ENCODE measurements around the gene CEP112. TPM values are rescaled to one million over a fixed set of nuclear protein-coding genes. Genes with fewer than 3 reads are reported as not detected.
A peak's percentile ranks its signal among the peaks of the same experiment; 100 is the strongest.

CEP112 gene
- total and polyA plus RNA-seq, 9 of the 15 experiments (the other 6 are each of a cell fraction or from before 2014, with no cell fraction given): 0.84 TPM; not detected in 8

DNA sequence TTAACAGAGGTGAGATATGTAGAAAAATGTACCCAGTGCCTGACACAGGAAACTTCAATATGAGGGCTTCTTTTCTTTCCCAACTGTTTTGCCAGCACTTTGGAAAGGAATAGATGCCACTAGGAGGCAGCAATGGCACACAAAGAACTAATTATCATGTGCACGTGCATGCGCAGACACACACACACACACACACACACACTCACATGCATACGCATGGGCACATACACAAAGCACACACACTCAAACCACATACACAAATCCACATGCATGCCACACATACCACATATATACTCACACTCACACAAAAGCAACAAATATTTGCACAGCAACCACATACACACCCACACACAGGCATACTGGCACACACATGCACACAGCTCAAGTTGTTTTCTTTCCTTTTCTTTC is 8.8 kb upstream of the CEP112 start (continued):
- TF ChIP-seq, protein P1, sequence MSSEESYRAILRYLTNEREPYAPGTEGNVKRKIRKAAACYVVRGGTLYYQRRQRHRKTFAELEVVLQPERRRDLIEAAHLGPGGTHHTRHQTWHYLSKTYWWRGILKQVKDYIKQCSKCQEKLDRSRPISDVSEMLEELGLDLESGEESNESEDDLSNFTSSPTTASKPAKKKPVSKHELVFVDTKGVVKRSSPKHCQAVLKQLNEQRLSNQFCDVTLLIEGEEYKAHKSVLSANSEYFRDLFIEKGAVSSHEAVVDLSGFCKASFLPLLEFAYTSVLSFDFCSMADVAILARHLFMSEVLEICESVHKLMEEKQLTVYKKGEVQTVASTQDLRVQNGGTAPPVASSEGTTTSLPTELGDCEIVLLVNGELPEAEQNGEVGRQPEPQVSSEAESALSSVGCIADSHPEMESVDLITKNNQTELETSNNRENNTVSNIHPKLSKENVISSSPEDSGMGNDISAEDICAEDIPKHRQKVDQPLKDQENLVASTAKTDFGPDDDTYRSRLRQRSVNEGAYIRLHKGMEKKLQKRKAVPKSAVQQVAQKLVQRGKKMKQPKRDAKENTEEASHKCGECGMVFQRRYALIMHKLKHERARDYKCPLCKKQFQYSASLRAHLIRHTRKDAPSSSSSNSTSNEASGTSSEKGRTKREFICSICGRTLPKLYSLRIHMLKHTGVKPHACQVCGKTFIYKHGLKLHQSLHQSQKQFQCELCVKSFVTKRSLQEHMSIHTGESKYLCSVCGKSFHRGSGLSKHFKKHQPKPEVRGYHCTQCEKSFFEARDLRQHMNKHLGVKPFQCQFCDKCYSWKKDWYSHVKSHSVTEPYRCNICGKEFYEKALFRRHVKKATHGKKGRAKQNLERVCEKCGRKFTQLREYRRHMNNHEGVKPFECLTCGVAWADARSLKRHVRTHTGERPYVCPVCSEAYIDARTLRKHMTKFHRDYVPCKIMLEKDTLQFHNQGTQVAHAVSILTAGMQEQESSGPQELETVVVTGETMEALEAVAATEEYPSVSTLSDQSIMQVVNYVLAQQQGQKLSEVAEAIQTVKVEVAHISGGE (CRISPR knock-in tag; IDR thresholded peaks at IDR 0.05): no peak
- no peak for TF ChIP-seq MXI1 (IDR thresholded peaks at IDR 0.05; ENCODE audit: low read depth, low read length)
- TF ChIP-seq, protein P2, sequence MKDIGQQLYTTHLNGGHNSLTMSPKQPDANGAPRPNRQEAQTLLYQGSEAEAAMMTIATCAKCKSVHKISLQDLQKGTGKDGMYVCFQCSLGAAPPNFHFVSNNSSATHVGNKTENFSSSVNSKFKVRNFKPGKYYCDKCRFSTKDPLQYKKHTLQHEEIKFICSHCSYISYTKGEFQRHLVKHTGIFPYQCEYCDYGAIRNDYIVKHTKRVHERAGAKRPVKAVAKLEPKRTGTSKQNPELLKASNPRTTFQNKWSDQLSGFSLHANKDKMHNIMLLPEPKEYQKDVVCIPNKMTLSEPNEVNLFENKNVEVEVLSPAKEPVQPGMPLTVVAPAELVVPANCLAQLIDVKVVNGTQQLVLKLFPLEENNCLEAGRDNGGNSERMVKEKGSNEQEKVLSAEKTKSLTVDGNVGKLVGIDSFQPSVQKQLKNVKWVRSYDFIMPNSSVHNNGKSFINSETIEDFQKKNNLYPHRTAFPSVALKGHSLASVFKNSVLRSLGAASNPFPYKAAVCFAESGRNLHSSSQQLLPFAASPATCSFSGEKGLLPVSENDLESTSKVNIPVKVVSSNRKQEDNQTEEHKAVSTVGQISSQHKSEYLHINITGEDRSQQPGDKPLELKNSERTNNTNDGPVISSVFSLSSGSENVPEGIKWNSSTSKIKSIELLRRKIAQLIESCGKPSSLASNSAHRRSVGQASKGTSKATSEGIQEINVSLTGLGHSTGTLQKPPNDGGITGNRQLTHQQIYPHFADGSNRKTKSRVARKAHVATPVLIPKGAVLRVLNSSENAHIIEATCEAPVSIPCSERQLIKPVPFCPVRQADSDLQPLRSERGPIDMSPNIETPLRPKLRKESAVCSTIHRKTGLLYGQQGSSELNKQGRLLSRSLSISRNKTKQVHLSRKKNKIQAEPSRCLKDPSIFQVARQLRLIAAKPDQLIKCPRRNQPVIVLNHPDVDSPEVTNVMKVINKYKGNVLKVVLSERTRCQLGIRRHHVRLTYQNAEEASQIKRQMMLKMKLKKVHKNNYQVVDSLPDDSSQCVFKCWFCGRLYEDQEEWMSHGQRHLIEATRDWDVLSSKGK (CRISPR knock-in tag; IDR thresholded peaks at IDR 0.05): no peak
- no peak for TF ChIP-seq ZFP1 (CRISPR knock-in tag; IDR thresholded peaks at IDR 0.05)
- TF ChIP-seq TSC22D4 (tag; IDR thresholded peaks at IDR 0.05): peak; percentile 82; the same call in 1 of the 2 replicates
- no peak for TF ChIP-seq NCOR1 (IDR thresholded peaks at IDR 0.05)
- TF ChIP-seq, protein P3, sequence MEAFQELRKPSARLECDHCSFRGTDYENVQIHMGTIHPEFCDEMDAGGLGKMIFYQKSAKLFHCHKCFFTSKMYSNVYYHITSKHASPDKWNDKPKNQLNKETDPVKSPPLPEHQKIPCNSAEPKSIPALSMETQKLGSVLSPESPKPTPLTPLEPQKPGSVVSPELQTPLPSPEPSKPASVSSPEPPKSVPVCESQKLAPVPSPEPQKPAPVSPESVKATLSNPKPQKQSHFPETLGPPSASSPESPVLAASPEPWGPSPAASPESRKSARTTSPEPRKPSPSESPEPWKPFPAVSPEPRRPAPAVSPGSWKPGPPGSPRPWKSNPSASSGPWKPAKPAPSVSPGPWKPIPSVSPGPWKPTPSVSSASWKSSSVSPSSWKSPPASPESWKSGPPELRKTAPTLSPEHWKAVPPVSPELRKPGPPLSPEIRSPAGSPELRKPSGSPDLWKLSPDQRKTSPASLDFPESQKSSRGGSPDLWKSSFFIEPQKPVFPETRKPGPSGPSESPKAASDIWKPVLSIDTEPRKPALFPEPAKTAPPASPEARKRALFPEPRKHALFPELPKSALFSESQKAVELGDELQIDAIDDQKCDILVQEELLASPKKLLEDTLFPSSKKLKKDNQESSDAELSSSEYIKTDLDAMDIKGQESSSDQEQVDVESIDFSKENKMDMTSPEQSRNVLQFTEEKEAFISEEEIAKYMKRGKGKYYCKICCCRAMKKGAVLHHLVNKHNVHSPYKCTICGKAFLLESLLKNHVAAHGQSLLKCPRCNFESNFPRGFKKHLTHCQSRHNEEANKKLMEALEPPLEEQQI (IDR thresholded peaks at IDR 0.05): no peak
- no peak for TF ChIP-seq SRF (CRISPR knock-in tag; IDR thresholded peaks at IDR 0.05)
- 0 out of 2 replicates have a peak, but pooled peaks have one; percentile 9 for TF ChIP-seq TAL1 (IDR thresholded peaks at IDR 0.05)
- TF ChIP-seq ARID1B (IDR thresholded peaks at IDR 0.05): peak; percentile 40; the same call in 1 of the 2 replicates
- no peak for TF ChIP-seq ZBTB12 (CRISPR knock-in tag; IDR thresholded peaks at IDR 0.05)
- TF ChIP-seq DPF2 (IDR thresholded peaks at IDR 0.05): peak; percentile 36; the same call in 1 of the 2 replicates
- no peak for TF ChIP-seq KAT8 (IDR thresholded peaks at IDR 0.05; ENCODE audit: low read depth)
- TF ChIP-seq SMAD3 (CRISPR knock-in tag; conservative IDR thresholded peaks at IDR 0.05): no peak
